Measurements from ENCODE around the gene RANBP17.
"Not testable (repeated sequence)": the region's sequence is repeated elsewhere in the genome, so short reads cannot be mapped to it uniquely, and the experiment has no call there.

RANBP17 gene

DNA sequence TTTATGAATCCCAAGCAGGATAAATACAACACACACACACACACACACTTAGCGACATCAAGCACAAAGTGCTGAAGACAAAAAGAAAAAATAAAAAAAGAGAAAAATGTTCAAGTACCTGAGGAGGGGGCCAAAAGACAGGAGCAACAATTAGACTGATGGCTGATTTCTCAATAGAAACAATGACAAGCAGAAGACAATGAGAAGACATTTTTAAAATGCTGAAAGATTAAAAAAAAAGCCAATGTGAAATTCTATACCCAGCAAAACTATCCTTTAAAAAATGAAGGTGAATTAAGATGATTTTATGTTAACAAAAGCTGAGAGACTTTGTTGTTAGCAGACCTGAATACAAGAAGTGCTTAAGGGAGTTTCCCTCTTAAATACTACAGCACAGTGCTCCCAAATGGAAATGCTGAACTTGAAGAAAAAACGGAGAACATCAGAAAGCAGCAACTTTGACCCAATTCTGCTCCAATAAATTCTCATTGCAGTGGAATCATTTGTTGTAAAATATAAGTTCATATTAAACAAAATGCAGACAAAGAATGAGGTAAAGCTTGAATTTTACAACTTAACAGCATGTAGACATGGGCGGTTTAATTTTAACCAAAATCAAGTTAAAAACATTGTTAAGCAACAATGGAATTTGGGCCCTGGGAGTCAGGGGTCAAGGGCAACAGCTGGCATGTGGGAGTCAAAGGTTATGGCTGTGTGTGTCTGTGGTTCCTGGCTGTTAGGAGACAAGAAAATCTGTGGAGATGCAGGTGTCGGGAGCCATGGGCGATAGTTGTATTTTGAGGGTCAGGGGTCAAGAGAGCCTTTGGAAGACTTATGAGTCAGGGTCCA lies 776 bp upstream of the RANBP17 start:
- H3K4me3 ChIP-seq (ENCODE audit: low read depth, low read length): peak overlapping the region; percentile 76

GRCh38 chr5:170861667-170861916 lies 226 bp upstream of the RANBP17 start:
- in situ Hi-C loops (cut with HindIII; ENCODE audit: low sequenced_read_pairs): no loop called here
- DNase-seq (ENCODE audit: low read depth): no peak
- TF ChIP-seq, protein P1, sequence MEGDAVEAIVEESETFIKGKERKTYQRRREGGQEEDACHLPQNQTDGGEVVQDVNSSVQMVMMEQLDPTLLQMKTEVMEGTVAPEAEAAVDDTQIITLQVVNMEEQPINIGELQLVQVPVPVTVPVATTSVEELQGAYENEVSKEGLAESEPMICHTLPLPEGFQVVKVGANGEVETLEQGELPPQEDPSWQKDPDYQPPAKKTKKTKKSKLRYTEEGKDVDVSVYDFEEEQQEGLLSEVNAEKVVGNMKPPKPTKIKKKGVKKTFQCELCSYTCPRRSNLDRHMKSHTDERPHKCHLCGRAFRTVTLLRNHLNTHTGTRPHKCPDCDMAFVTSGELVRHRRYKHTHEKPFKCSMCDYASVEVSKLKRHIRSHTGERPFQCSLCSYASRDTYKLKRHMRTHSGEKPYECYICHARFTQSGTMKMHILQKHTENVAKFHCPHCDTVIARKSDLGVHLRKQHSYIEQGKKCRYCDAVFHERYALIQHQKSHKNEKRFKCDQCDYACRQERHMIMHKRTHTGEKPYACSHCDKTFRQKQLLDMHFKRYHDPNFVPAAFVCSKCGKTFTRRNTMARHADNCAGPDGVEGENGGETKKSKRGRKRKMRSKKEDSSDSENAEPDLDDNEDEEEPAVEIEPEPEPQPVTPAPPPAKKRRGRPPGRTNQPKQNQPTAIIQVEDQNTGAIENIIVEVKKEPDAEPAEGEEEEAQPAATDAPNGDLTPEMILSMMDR (IDR thresholded peaks at IDR 0.05; ENCODE audit: low read depth, low read length, missing control alignments): no peak
- H3K4me3 ChIP-seq (ENCODE audit: low read depth, low read length): peak overlapping the region; percentile 76

More for the DNA sequence above, 776 bp upstream of the RANBP17 start:
- TF ChIP-seq, protein P1 (IDR thresholded peaks at IDR 0.05; ENCODE audit: low read depth, low read length, missing control alignments): no peak
- no peak for DNase-seq (ENCODE audit: low read depth)
- in situ Hi-C loops (cut with HindIII; ENCODE audit: low sequenced_read_pairs): no loop called here

DNA sequence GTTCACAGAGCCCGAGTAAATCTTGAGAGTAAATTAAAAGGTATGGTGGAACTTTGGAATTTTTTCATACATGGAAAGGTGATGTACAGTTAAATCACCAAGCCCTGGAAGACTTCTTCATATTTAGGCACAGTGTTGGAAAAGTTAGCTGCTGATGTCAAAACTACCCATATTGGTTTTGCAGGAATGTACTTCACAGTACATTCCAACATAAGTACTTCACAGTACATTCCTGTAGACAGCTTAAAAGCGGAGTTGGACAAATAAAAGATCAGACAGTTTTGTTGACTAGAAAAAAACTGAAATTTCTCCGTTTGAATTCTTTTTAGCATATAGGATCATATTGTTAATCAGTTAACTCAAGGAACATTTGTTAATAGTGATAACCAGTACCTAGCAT lies 1.8 kb downstream of the RANBP17 start:
- no peak overlapping the region for H3K4me3 ChIP-seq (ENCODE audit: low read depth, low read length)
- DNase-seq (ENCODE audit: low read depth): peak; percentile 51
- TF ChIP-seq, protein P1 (IDR thresholded peaks at IDR 0.05; ENCODE audit: low read depth, low read length, missing control alignments): no peak
- in situ Hi-C loops (cut with HindIII; ENCODE audit: low sequenced_read_pairs): no loop called here

DNA sequence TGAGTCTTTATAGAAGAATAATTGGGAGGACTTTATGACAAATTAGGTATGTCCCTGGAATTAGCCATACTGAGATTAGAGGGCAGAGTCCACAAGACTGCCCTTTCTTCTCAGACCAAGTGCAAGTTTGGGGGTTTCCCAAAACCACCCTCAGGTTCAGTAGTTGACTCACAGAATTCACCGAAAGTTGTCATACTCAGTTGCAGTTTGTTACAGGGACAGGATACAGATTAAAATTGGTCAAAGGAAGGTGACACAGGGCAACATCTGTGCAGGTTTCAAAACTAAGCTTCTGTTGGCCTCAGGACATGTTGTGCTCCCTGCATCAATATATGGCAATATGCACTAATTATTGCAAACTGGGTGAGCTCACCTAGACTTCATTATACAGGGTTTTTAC lies 3.8 kb downstream of the RANBP17 start:
- in situ Hi-C loops (cut with HindIII; ENCODE audit: low sequenced_read_pairs): no loop called here
- no peak overlapping the region for H3K4me3 ChIP-seq (ENCODE audit: low read depth, low read length)
- no peak for DNase-seq (ENCODE audit: low read depth)
- TF ChIP-seq, protein P1 (IDR thresholded peaks at IDR 0.05; ENCODE audit: low read depth, low read length, missing control alignments): no peak

DNA sequence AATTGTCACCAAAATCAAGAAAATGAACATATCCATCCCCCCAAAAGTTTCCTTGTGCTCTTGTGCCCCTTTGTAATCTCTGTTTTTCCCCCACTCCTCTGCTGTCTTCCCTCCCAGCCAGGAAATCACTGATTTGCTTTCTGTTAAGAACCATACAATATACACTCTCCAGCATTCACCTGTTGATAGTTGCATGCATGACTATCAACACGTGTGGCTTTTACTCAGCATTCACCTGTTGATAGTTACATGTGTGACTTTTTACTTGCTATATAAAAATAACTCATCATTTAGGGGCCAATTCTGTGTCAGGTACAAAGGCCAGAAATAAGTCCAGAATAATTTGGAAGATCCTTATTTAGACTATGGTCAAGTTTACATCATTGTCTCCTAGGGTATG lies 6.0 kb downstream of the RANBP17 start:
- DNase-seq (ENCODE audit: low read depth): no peak

DNA sequence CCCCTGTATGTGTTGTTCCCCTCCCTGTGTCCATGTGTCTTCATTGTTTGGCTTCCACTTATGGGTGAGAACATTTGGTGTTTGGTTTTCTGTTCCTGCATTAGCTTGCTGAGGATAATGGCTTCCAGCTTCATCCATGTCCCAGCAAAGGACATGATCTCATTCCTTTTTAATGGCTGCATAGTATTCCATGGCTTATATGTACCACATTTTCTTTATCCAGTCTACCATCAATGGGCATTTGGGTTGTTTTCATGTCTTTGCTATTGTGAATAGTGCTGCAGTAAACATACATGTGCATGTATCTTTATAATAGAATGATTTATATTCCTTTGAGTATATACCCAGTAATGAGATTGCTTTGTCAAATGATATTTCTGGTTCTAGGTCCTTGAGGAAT lies 8.6 kb downstream of the RANBP17 start:
- DNase-seq (ENCODE audit: low read depth); H3K4me3 ChIP-seq (ENCODE audit: low read depth, low read length); in situ Hi-C loops (cut with HindIII; ENCODE audit: low sequenced_read_pairs): not testable (repeated sequence)

More for the DNA sequence above, 6.0 kb downstream of the RANBP17 start:
- TF ChIP-seq, protein P1 (IDR thresholded peaks at IDR 0.05; ENCODE audit: low read depth, low read length, missing control alignments): no peak
- no peak overlapping the region for H3K4me3 ChIP-seq (ENCODE audit: low read depth, low read length)
- in situ Hi-C loops (cut with HindIII; ENCODE audit: low sequenced_read_pairs): no loop called here

GRCh38 chr5:170874017-170874416 lies 12.2 kb downstream of the RANBP17 start:
- TF ChIP-seq, protein P1 (IDR thresholded peaks at IDR 0.05; ENCODE audit: low read depth, low read length, missing control alignments): no peak
- no peak for DNase-seq (ENCODE audit: low read depth)
- H3K4me3 ChIP-seq (ENCODE audit: low read depth, low read length): no peak overlapping the region
- in situ Hi-C loops (cut with HindIII; ENCODE audit: low sequenced_read_pairs): no loop called here

All from astrocyte of the cerebellum (primary cell).